A673 (cell line): ENCODE measurements around the gene CNP. TPM values are rescaled to one million over a fixed set of nuclear protein-coding genes. Genes with fewer than 3 reads are reported as not detected.
A peak's percentile ranks its signal among the peaks of the same experiment; 100 is the strongest.

ENCODE experiments used
- BruUV-seq: library from RNA; stranded (reverse); fragments of 400-500 nt; replicated peaks from 2 replicates; lab custom pipeline; 2021; lab: Mats Ljungman, UMichigan
- CTCF ChIA-PET: fragments of 300-600 bp; sonication (Branson Sonifier 250); formaldehyde crosslinking; loops from one replicate; lab custom pipeline; 2022; ENCODE audit warnings: antibody characterized with exemption; lab: Charles Lee
- POLR2A ChIA-PET: fragments of 300-600 bp; sonication (Branson Sonifier 250); formaldehyde crosslinking; loops from one replicate; lab custom pipeline; 2022; ENCODE audit warnings: antibody characterized with exemption; ENCODE audit not compliant: low non-redundant PET; lab: Charles Lee
- DNase-seq: peaks from one replicate; pipeline ENCODE4 v3.0.0-alpha.2; 2015; ENCODE audit warnings: low spot score
- H3K27ac ChIP-seq: fragments of 200-600 bp; sonication (generic); 2 replicates; pipeline ENCODE4 v1.5.1; 2016; ENCODE audit warnings: mixed run types, low read depth, mild to moderate bottlenecking, mixed read lengths, antibody characterized with exemption, low read length; ENCODE audit not compliant: poor library complexity, severe bottlenecking
- H3K27me3 ChIP-seq: fragments of 200-600 bp; sonication (generic); replicated peaks from 2 replicates; pipeline ENCODE4 v1.6.1; 2017; ENCODE audit warnings: mixed run types, low read depth, mild to moderate bottlenecking, mixed read lengths, antibody characterized with exemption, low read length; ENCODE audit not compliant: insufficient read depth, poor library complexity
- H3K36me3 ChIP-seq: fragments of 200-600 bp; sonication (generic); 2 replicates; pipeline ENCODE4 v1.6.1; 2016; ENCODE audit warnings: mixed run types, mild to moderate bottlenecking, mixed read lengths, antibody characterized with exemption, low read length; ENCODE audit not compliant: insufficient read depth, poor library complexity, severe bottlenecking
- H3K4me1 ChIP-seq: fragments of 200-600 bp; sonication (generic); 2 replicates; pipeline ENCODE4 v1.6.1; 2017; ENCODE audit warnings: mixed run types, mild to moderate bottlenecking, mixed read lengths, antibody characterized with exemption, low read length; ENCODE audit not compliant: insufficient read depth, poor library complexity, severe bottlenecking
- H3K4me3 ChIP-seq: fragments of 200-600 bp; sonication (generic); 2 replicates; pipeline ENCODE4 v1.5.1; 2016; ENCODE audit warnings: low read depth, mixed run types, mild to moderate bottlenecking, mixed read lengths, low read length; ENCODE audit not compliant: poor library complexity, severe bottlenecking
- H3K9me3 ChIP-seq: fragments of 200-600 bp; sonication (generic); 2 replicates; pipeline ENCODE4 v1.6.1; 2016; ENCODE audit warnings: mixed run types, low read depth, mild to moderate bottlenecking, mixed read lengths, antibody characterized with exemption, low read length; ENCODE audit not compliant: poor library complexity, severe bottlenecking
- EZH2 ChIP-seq: fragments of 200-600 bp; sonication (generic); IDR thresholded peaks from 2 replicates; pipeline ENCODE4 v1.6.1; 2017; ENCODE audit warnings: borderline replicate concordance, low read depth, mild to moderate bottlenecking, mixed read lengths, antibody characterized with exemption, low read length; ENCODE audit not compliant: poor library complexity, severe bottlenecking
- intact Hi-C: fragments of 100-400 bp; cut with micrococcal nuclease; formaldehyde crosslinking; loops from one replicate; pipeline ENCODE4 v1.10.0; 2022; ENCODE audit not compliant: unreplicated experiment
- total RNA-seq: library from RNA; stranded (reverse); gene quantifications from 2 replicates; pipeline ENCODE4 v1.2.3, GENCODE V29; 2021
- TF ChIP-seq, protein P1 (sequence below): fragments of 300-800, 200-600 bp; sonication (generic); conservative IDR thresholded peaks from 2 replicates; pipeline ENCODE4 v1.5.1; 2017; ENCODE audit warnings: low read depth, mild to moderate bottlenecking, antibody characterized with exemption, low read length, moderate library complexity, mixed read lengths

Gene CNP
- total RNA-seq, 1 experiment from 2014 or later: 55.6 TPM

DNA sequence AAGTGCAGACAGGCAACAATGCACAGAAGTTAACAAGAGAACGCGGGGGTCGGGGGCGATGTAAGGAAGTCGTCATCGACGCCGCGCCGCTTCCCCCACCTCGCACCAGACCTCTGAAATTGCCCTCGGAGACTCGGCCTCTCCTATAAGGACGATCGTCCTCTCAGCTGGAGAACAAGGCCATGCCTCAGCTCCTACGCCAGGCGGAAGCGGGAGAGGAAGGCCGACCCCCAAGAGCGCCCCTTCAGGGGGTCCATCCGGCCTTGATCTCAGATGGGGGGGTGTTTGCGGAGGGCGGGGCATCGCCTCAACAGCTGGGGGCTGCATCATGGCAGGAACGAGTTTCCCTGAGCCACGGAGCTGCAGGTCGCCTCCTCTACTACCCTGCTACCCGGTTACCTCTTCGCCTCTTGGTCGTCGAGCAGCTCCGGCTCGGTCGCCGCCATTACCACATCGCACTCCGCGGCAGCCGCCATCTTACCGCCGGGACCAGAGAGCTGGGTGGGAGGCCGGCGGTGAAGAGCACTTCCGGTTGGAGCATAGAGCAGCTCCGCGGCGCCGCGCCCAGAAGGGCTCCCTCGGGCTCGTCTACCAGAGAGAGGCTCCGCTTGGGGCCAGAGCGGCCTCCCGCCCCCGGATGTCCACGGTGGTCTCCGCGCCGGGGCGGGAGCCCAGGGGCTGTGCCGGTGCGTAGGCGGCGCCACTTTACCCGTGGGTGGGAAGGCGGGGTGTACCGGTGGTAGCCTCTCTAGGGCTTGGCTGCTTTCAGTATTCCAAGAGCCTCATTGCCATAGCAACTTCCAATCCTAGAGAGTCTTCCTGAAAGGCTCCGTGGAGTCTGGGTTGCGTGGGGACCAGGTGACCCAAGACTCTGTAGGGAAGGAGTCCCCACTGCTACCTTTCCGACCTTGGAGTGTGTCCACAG, 50.6 kb downstream of the CNP start, which contains the start of gene DNAJC7:
TSS of gene DNAJC7 (minus strand) at position 499 of the 925 bp plus-strand sequence. CDS start at position 476, 23 bp downstream.
- H3K9me3 ChIP-seq: no peaks in the 10 kb centered on the region
- H3K27me3 ChIP-seq: no peaks in the 10 kb centered on the region
- DNase-seq: peak; percentile 92
- TSS peak; percentile 70 for BruUV-seq
- TF ChIP-seq, protein P1, sequence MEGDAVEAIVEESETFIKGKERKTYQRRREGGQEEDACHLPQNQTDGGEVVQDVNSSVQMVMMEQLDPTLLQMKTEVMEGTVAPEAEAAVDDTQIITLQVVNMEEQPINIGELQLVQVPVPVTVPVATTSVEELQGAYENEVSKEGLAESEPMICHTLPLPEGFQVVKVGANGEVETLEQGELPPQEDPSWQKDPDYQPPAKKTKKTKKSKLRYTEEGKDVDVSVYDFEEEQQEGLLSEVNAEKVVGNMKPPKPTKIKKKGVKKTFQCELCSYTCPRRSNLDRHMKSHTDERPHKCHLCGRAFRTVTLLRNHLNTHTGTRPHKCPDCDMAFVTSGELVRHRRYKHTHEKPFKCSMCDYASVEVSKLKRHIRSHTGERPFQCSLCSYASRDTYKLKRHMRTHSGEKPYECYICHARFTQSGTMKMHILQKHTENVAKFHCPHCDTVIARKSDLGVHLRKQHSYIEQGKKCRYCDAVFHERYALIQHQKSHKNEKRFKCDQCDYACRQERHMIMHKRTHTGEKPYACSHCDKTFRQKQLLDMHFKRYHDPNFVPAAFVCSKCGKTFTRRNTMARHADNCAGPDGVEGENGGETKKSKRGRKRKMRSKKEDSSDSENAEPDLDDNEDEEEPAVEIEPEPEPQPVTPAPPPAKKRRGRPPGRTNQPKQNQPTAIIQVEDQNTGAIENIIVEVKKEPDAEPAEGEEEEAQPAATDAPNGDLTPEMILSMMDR: no peak
- TF ChIP-seq EZH2: no peak
- H3K4me1 ChIP-seq: no peaks in the 10 kb centered on the region
- ChIA-PET CTCF (interaction anchor here (0.5 to 0.6 kb wide), 2 partner anchors 190 to 406 kb away, joined by 3 read pairs; partner anchors contain the start of gene CAVIN1), POLR2A (interaction anchor here (0.7 kb wide), 1 partner anchor 12 kb away, joined by 3 read pairs; no protein-coding TSS in a partner anchor)
- H3K27ac ChIP-seq: peak within 1 kb of the TSS; percentile 94
- no peaks in the 10 kb centered on the region for H3K36me3 ChIP-seq
- H3K4me3 ChIP-seq: peak within 1 kb of the TSS; percentile 79
- intact Hi-C loops: no loop called here

DNA sequence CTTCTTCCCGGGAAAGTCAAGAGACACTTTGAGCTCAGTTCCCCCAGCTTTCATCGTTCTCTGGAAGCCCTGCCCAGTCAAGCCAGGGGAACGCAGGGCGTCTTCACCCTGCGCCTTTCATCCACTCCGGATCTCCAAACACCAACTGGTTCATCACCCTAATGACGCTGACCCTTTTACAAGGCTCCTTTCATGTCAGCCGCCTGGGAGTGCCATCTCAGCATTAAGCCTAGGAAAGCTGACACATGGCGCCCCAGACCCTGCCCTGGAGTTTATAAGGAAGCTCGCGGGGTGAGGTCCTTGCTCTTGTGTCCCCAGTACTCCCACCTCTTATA, 51.2 kb downstream of the CNP start:
- TF ChIP-seq, protein P1: no peak
- no peak for TF ChIP-seq EZH2
- DNase-seq: no peak
- H3K27me3 ChIP-seq: no peaks in the 10 kb centered on the region
- H3K9me3 ChIP-seq: no peaks in the 10 kb centered on the region
- intact Hi-C loops: no loop called here
- peak overlapping the region; percentile 94 for H3K27ac ChIP-seq
- ChIA-PET POLR2A (no interaction called here), CTCF (interaction anchor here (0.5 to 0.6 kb wide), 2 partner anchors 191 to 405 kb away, joined by 3 read pairs; partner anchors contain the start of gene CAVIN1)
- H3K4me3 ChIP-seq: peak overlapping the region; percentile 79
- no peaks in the 10 kb centered on the region for H3K4me1 ChIP-seq
- H3K36me3 ChIP-seq: no peaks in the 10 kb centered on the region
- no TSS peak for BruUV-seq

DNA sequence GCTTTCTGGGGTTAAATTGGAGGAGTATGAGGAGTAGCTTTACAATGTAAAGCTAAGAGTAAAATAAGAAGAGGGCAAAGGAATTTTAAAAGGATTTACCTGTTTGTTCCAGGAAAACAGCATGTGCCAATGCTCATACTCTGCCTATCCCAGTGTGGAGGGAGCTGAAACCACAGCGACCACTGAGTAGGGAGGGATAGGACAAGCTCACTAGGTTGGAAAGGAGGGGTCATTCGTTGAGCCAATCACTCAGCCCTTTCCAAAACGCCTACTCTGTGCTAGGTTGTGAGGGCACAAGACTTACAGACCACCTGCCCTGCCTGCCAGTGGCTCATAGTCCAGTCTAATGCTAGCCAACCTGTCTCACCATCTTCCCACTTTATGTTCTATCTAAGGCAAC, 51.7 kb downstream of the CNP start:
- Histone ChIP-seq H3K4me3 (peak overlapping the region; percentile 79), H3K27ac (peak overlapping the region; percentile 94), H3K27me3 (no peaks in the 10 kb centered on the region), H3K36me3 (no peaks in the 10 kb centered on the region), H3K9me3 (no peaks in the 10 kb centered on the region), H3K4me1 (no peaks in the 10 kb centered on the region)
- ChIA-PET POLR2A (interaction anchor here (0.5 to 0.7 kb wide), 2 partner anchors 52 to 186 kb away, joined by 3 to 4 read pairs; no protein-coding TSS in a partner anchor), CTCF (interaction anchor here (0.6 to 1.1 kb wide), 2 partner anchors 52 to 191 kb away, joined by 3 to 9 read pairs; partner anchors contain the start of gene CNP)
- no TSS peak for BruUV-seq
- no peak for TF ChIP-seq EZH2
- TF ChIP-seq, protein P1: no peak
- DNase-seq: no peak
- intact Hi-C loops: no loop called here
